SH-SY5Y (cell line): ENCODE results near the gene CSGALNACT2.

Source experiments
- GATA2 ChIP-seq: IDR thresholded peaks from 2 replicates; pipeline ENCODE4 v1.6.1; 2011; ENCODE audit warnings: mild to moderate bottlenecking, low read depth, low read length
- GATA3 ChIP-seq: IDR thresholded peaks from 2 replicates; pipeline ENCODE4 v1.6.1; 2011; ENCODE audit warnings: low read depth, mild to moderate bottlenecking, low read length, moderate library complexity

DNA sequence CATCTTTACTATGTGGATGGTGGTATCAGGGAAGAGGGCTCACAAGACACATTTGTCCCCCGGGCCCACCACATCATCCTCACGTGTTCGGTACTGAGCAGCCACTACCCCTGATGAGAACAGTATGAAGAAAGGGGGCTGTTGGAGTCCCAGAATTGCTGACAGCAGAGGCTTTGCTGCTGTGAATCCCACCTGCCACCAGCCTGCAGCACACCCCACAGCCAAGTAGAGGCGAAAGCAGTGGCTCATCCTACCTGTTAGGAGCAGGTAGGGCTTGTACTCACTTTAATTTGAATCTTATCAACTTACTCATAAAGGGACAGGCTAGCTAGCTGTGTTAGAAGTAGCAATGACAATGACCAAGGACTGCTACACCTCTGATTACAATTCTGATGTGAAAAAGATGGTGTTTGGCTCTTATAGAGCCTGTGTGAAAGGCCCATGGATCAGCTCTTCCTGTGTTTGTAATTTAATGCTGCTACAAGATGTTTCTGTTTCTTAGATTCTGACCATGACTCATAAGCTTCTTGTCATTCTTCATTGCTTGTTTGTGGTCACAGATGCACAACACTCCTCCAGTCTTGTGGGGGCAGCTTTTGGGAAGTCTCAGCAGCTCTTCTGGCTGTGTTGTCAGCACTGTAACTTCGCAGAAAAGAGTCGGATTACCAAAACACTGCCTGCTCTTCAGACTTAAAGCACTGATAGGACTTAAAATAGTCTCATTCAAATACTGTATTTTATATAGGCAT is 9.1 kb upstream of the CSGALNACT2 start:
- TF ChIP-seq GATA2 = no peak
- TF ChIP-seq GATA3 = no peak
